CMK (cell line): ENCODE results near the gene FERMT3.

Source experiments
- DNase-seq: peaks from one replicate; pipeline ENCODE4 v3.0.0-alpha.2; 2010; ENCODE audit warnings: low read depth

FERMT3 gene

GRCh38 chr11:64249563-64250414 is 43.3 kb downstream of the FERMT3 start:
- DNase-seq = no peak

- no peak for DNase-seq
Measured at GRCh38 chr11:64250415-64251015, 44.0 kb downstream of the FERMT3 start.

GRCh38 chr11:64251016-64251752 is 44.7 kb downstream of the FERMT3 start, which contains the start of gene PLCB3:
Gene PLCB3 (plus strand): TSS chr11:64251530. CDS start chr11:64251650, 120 bp downstream.
- DNase-seq = no peak

GRCh38 chr11:64251753-64252002 is 45.2 kb downstream of the FERMT3 start:
- no peak for DNase-seq

- no peak for DNase-seq
Measured at GRCh38 chr11:64252003-64252872, 45.7 kb downstream of the FERMT3 start.

GRCh38 chr11:64253043-64253442 is 46.5 kb downstream of the FERMT3 start:
- no peak for DNase-seq

GRCh38 chr11:64253481-64253880 is 47.0 kb downstream of the FERMT3 start:
- DNase-seq = no peak

GRCh38 chr11:64254326-64254725 is 47.8 kb downstream of the FERMT3 start:
- DNase-seq = no peak

- DNase-seq = no peak
Measured at GRCh38 chr11:64255135-64256128, 48.9 kb downstream of the FERMT3 start.

GRCh38 chr11:64256300-64256699 is 49.8 kb downstream of the FERMT3 start:
- no peak for DNase-seq

- no peak for DNase-seq
Measured at GRCh38 chr11:64258356-64258755, 51.8 kb downstream of the FERMT3 start.

- DNase-seq = no peak
Measured at GRCh38 chr11:64258946-64259532, 52.5 kb downstream of the FERMT3 start.

GRCh38 chr11:64259533-64260067 is 53.1 kb downstream of the FERMT3 start:
- DNase-seq = no peak

GRCh38 chr11:64260147-64260708 is 53.7 kb downstream of the FERMT3 start:
- no peak for DNase-seq

- no peak for DNase-seq
Measured at GRCh38 chr11:64261556-64262080, 55.1 kb downstream of the FERMT3 start.

GRCh38 chr11:64262271-64263002 is 55.9 kb downstream of the FERMT3 start:
- no peak for DNase-seq

- no peak for DNase-seq
Measured at GRCh38 chr11:64263021-64263946, 56.8 kb downstream of the FERMT3 start.

- DNase-seq = no peak
Measured at GRCh38 chr11:64263947-64264317, 57.4 kb downstream of the FERMT3 start.
